HG03469 (cell line): ENCODE measurements around the gene CCDC127.

ENCODE experiments used
- ATAC-seq: cut with Tn5 transposase; IDR thresholded peaks from one replicate; pipeline ENCODE4 v1.9.1; 2021; ENCODE audit warnings: mild to moderate bottlenecking, moderate library complexity, moderate number of reproducible peaks; ENCODE audit not compliant: unreplicated experiment

CCDC127 gene

GRCh38 chr5:160921-161802, 56.8 kb downstream of the CCDC127 start:
- ATAC-seq = no peak

GRCh38 chr5:160173-160510, 57.8 kb downstream of the CCDC127 start:
- no peak for ATAC-seq

DNA sequence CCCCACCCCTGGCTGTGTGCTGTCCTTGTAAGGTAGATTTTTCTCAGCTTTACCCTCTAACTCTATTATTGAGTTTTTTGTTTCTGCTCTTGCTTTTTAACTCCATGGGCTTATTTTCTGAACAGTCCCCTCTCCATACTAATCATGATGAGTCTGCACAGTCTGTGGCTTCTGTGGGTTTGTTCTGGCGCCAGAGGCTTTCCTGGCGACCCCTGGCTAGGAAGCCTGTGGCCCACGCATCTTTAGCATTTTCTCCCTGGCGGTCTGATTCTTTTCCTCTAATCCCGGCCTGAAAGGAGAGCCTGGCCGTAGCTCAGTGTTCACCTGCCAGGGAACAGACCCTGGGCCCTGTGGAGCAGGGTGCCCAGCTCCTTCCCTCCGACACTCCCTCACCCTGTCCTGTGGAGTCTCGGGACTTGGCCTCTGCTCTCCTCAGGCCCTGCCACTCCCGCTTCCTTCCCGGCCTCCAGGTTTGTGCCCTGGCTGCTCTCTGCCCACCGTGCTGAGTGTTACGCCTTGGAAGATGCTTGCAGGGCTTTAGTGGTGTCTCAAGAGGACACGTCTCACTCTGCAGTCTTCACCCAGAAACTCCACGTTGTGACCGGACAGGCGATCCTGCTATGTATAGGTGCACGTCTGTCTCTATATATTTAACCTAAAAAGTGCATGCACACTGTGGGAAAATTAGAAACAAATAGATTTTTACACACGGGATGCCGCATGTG, 58.3 kb downstream of the CCDC127 start:
- ATAC-seq = no peak

DNA sequence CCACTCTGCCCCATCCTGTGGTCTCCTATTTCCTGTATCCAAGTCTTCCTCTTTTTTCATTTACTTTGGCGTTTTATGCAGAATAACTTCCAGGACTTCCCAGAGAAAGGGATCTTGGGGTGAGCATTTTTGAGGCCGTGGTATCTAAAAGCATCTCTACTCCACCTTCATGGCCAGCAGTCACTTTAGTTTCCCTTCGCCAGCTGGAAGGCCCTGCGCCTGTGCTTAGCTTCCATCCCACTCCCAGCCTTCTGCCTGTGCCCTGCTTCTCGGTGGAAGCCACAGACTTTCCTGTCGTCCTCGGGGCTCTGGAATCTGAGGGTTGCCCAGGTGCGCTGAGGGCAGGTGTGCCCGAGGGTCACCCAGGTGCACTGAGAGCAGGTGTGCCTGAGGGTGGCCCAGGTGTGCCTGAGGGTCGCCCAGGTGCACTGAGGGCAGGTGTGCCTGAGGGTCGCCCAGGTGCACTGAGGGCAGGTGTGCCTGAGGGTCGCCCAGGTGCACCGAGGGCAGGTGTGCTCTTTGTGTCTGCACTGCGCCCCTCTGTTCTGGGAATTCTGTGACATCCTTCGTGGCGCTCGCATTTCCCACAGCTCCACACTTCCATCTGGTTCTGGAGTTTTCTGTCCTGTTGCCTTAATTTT, 59.0 kb downstream of the CCDC127 start:
- no peak for ATAC-seq

DNA sequence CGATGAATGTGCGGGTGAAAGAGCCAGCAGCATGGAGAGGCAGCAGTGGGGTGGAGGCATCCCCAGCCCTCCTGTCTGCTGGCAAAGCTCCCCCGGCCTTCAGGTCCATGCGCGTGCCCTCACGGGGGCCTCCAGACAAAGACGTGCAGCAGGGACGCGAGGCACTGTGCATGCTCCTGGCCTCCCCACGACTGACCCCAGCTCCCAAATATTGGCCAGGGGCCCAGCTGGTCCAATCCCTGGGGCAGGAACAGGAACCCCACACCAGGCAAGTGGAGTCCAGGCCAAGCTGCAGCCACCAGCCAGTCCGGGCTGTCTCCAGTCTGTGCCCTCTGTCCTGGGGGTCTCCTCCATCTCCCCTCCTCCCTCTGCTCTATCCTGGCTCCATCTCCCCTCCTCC, 60.2 kb downstream of the CCDC127 start:
- ATAC-seq = no peak

DNA sequence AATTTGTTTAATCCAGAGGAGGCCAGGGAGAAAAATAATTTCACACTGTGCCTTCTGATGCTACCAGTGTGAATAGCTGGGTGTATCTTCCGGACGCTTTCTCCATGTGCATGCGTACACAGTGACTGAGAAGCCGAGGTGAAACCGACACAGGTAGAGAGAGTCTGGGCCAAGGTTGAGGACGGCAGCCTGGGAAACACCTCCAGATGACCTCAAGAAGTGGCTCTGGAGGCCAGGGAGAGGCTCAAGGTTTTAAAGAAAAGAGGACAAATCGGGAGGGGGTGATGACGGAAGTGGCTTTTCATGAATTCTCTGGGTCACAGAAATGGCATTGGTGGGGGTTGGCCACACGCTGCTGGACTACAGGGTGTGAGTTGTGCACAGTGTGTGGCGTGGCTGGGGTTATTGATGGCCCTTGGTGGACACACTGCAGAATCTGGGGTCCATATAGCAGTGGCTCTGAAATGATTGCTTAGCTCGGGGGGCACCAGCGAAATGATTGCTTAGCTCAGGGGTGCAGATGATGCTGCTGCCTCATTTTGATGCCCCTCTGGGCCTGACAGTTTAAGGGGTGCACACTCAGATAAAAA, 60.7 kb downstream of the CCDC127 start:
- no peak for ATAC-seq

- ATAC-seq = no peak
Measured at GRCh38 chr5:156411-157072, 61.4 kb downstream of the CCDC127 start.

GRCh38 chr5:155651-156410, 62.1 kb downstream of the CCDC127 start:
- no peak for ATAC-seq

DNA sequence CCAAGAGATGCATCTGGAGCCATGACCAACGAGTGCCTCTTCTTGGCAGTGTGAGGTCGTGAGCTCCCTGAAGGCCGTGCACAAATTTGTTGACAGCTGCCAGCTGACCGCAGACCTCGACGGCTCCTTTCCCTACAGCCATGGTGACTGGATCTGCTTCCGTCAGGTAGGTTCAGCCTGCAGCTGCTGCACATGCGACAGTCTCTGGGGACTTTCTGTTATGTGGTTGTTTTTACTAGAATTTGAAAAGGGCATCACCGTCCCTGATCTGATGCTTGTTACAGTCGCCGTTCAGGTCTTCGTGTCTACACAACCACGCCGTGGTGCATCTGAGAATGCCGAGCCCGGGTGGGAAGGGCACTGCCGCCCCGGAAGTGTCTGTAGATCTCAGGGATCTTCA, 63.1 kb downstream of the CCDC127 start:
- no peak for ATAC-seq

- no peak for ATAC-seq
Measured at GRCh38 chr5:154236-154635, 63.7 kb downstream of the CCDC127 start.

- no peak for ATAC-seq
Measured at GRCh38 chr5:153256-153655, 64.7 kb downstream of the CCDC127 start.

- ATAC-seq = no peak
Measured at GRCh38 chr5:152077-152476, 65.9 kb downstream of the CCDC127 start.

DNA sequence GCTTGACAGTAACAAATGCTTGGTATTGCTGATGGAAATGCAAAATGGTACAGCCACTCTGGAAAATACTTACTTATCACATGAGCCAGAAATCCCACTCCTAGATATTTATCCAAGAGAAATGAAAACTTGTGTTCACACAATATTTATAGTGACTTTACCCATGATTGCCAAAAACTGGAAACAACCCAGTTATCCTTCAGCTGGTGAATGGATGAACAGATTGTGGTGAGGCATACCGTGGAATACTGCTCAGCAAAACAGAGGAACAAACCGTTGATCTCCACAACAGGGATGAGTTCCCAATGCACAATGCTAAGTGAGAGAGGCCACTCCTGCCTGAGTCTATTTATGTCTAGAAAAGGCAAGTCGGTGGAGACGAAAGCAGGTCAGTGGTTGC, 67.2 kb downstream of the CCDC127 start:
- ATAC-seq = no peak

DNA sequence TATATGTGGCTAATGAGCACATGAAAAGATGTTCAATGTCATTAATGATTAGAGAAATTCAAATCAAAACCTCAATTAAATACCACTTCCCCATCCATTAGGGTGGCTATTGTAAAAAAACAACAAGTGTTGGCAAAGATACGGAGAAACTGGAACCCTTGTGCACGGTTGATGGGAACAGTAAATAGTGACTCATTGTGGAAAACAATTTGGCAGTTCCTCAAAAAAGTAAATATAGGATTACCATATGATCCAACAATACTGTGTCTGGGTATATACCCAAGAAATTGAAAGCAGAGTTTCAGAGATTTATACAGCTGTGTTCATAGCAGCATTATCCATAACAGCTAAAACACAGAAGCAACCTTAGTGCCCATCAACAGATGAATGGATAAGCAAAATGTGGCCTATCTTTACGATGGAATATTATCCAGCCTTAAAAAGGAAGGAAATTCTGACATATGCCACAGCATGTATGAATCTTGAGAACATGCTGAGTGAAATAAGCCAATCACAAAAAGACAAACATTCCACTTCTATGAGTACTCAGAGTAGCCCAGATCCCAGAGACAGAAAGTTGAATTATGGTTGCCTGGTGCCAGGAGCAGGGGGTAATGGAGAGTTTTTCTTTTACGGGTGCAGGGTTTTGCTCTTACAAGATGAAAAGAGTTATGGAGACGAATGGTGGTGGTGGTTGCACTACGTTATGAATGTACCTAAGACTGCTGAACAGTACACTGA, 68.0 kb downstream of the CCDC127 start:
- ATAC-seq = no peak

GRCh38 chr5:147751-148150, 70.2 kb downstream of the CCDC127 start:
- ATAC-seq = no peak
